Measurements from ENCODE around the gene OSGEP.

The OSGEP gene

GRCh38 chr14:20454516-20455354 is at the start of gene OSGEP, which contains the start of gene APEX1:
TSS of gene OSGEP (minus strand) at chr14:20454812. CDS start at chr14:20454683, 129 bp downstream.
TSS of gene APEX1 (plus strand) at chr14:20455226. CDS start at chr14:20455646, 420 bp downstream.
- DNase-seq (ENCODE audit: low read depth in 2 of 2) = peak; percentile 92 to 96

- no peak for DNase-seq (ENCODE audit: low read depth in 2 of 2)
Observed at GRCh38 chr14:20503898-20504297, 49.3 kb upstream of the OSGEP start.

GRCh38 chr14:20501346-20501745 is 46.7 kb upstream of the OSGEP start:
- no peak for DNase-seq (ENCODE audit: low read depth in 2 of 2)

GRCh38 chr14:20499881-20500280 is 45.3 kb upstream of the OSGEP start:
- no peak for DNase-seq (ENCODE audit: low read depth in 2 of 2)

- DNase-seq (ENCODE audit: low read depth in 2 of 2) = no peak
Observed at GRCh38 chr14:20499108-20499507, 44.5 kb upstream of the OSGEP start.

- DNase-seq (ENCODE audit: low read depth in 2 of 2) = no peak
Observed at GRCh38 chr14:20498622-20499021, 44.0 kb upstream of the OSGEP start.

- no peak for DNase-seq (ENCODE audit: low read depth in 2 of 2)
Observed at GRCh38 chr14:20494935-20495766, 40.5 kb upstream of the OSGEP start.

GRCh38 chr14:20493634-20494033 is 39.0 kb upstream of the OSGEP start:
- DNase-seq (ENCODE audit: low read depth in 2 of 2) = no peak

- no peak for DNase-seq (ENCODE audit: low read depth in 2 of 2)
Observed at GRCh38 chr14:20492486-20492885, 37.9 kb upstream of the OSGEP start.

GRCh38 chr14:20490563-20490962 is 36.0 kb upstream of the OSGEP start:
- DNase-seq (ENCODE audit: low read depth in 2 of 2) = no peak

- no peak for DNase-seq (ENCODE audit: low read depth in 2 of 2)
Observed at GRCh38 chr14:20489093-20489994, 34.7 kb upstream of the OSGEP start.

- DNase-seq (ENCODE audit: low read depth in 2 of 2) = no peak
Observed at GRCh38 chr14:20487396-20487725, 32.7 kb upstream of the OSGEP start.

GRCh38 chr14:20486684-20487395 is 32.2 kb upstream of the OSGEP start:
- no peak for DNase-seq (ENCODE audit: low read depth in 2 of 2)

GRCh38 chr14:20485900-20486299 is 31.3 kb upstream of the OSGEP start:
- no peak for DNase-seq (ENCODE audit: low read depth in 2 of 2)

- DNase-seq (ENCODE audit: low read depth in 2 of 2) = no peak
Observed at GRCh38 chr14:20482382-20482781, 27.8 kb upstream of the OSGEP start.

- no peak for DNase-seq (ENCODE audit: low read depth in 2 of 2)
Observed at GRCh38 chr14:20478894-20479293, 24.3 kb upstream of the OSGEP start.

- no peak for DNase-seq (ENCODE audit: low read depth in 2 of 2)
Observed at GRCh38 chr14:20477211-20477876, 22.7 kb upstream of the OSGEP start.

- DNase-seq (ENCODE audit: low read depth in 2 of 2) = no peak
Observed at GRCh38 chr14:20476776-20477175, 22.2 kb upstream of the OSGEP start.

GRCh38 chr14:20472536-20473169 is 18.0 kb upstream of the OSGEP start:
- no peak for DNase-seq (ENCODE audit: low read depth in 2 of 2)

GRCh38 chr14:20470603-20470901 is 15.9 kb upstream of the OSGEP start:
- no peak for DNase-seq (ENCODE audit: low read depth in 2 of 2)

All from stimulated activated CD4-positive, alpha-beta T cell treated with anti-CD3 and anti-CD28 coated beads, Interleukin-12 subunit alpha, Interleukin-12 subunit beta, amount 100 ng/mL, for 24 hours (primary cell).